ENCODE data around the gene SPON1. TPM values are rescaled to one million over a fixed set of nuclear protein-coding genes. Genes with fewer than 3 reads are reported as not detected.

SPON1 gene
- total and polyA plus RNA-seq, 2 of the 8 experiments (the other 6 are each of a cell fraction or from before 2014, with no cell fraction given): 1.5 to 5.4 TPM

GRCh38 chr11:14124350-14124749, 161.8 kb downstream of the SPON1 start (continued):
- TF ChIP-seq PHF8 (conservative IDR thresholded peaks at IDR 0.05; ENCODE audit: low read depth, low read length) (no peak), ATF2 (IDR thresholded peaks at IDR 0.05; ENCODE audit: low read length) (no peak), ZNF274 (IDR thresholded peaks at IDR 0.05; ENCODE audit: borderline replicate concordance, extremely low read depth, low read length) (no peak), CBX5 (IDR thresholded peaks at IDR 0.05; ENCODE audit: low read depth, low read length) (no peak), RBBP5 (IDR thresholded peaks at IDR 0.05; ENCODE audit: borderline replicate concordance, low read depth, low read length) (no peak), CEBPB (IDR thresholded peaks at IDR 0.05; ENCODE audit: low read depth, low read length) (no peak)
